HepG2 (cell line): ENCODE data around the gene TMEM127. TPM values are rescaled to one million over a fixed set of nuclear protein-coding genes. Genes with fewer than 3 reads are reported as not detected.

Experiments
- CBX1 ChIP-seq: IDR thresholded peaks from one replicate; pipeline ENCODE4 v1.6.1; 2016; ENCODE audit warnings: antibody characterized with exemption, low read depth
- CEBPB ChIP-seq: IDR thresholded peaks from 2 replicates; pipeline ENCODE4 v1.6.1; 2011; ENCODE audit warnings: low read depth, low read length, improper control_type of control experiment, borderline replicate concordance
- CHCHD3 ChIP-seq: sonication (generic); formaldehyde crosslinking; IDR thresholded peaks from 2 replicates; pipeline ENCODE4 v1.8.0; 2022; ENCODE audit warnings: mild to moderate bottlenecking, missing genetic modification reagents, moderate library complexity
- FOXK2 ChIP-seq: fragments of 450-650 bp; IDR thresholded peaks from 2 replicates; pipeline ENCODE4 v1.6.1; 2016
- HCFC1 ChIP-seq: fragments of 150-350 bp; IDR thresholded peaks from 2 replicates; pipeline ENCODE4 v1.6.1; 2014; ENCODE audit warnings: low read depth, low read length
- MTF2 ChIP-seq: sonication (generic); formaldehyde crosslinking; IDR thresholded peaks from 2 replicates; pipeline ENCODE4 v1.5.0; 2020; ENCODE audit warnings: missing genetic modification reagents, borderline replicate concordance
- NFYC ChIP-seq: IDR thresholded peaks from 2 replicates; pipeline ENCODE4 v1.6.1; 2016; ENCODE audit warnings: missing genetic modification reagents, missing compliant biosample characterization
- RFX3 ChIP-seq: IDR thresholded peaks from 2 replicates; pipeline ENCODE4 v1.6.1; 2016; ENCODE audit warnings: missing biosample characterization, missing genetic modification reagents
- RFXANK ChIP-seq: IDR thresholded peaks from 2 replicates; pipeline ENCODE4 v1.6.1; 2016
- SMAD3 ChIP-seq: sonication (generic); formaldehyde crosslinking; IDR thresholded peaks from 2 replicates; pipeline ENCODE4 v1.4.0; 2020; ENCODE audit warnings: missing genetic modification reagents
- THYN1 ChIP-seq: sonication (generic); formaldehyde crosslinking; IDR thresholded peaks from 2 replicates; pipeline ENCODE4 v1.8.1; 2023; ENCODE audit warnings: low read depth, mild to moderate bottlenecking, moderate library complexity, missing genetic modification reagents, borderline replicate concordance
- ZBTB40 ChIP-seq, 2 experiments: fragments of 450-650 bp in 1 of 2; sonication (generic) in 1 of 2; formaldehyde crosslinking in 1 of 2; IDR thresholded peaks; 2 replicates each; pipeline versions ENCODE4 v1.6.1 to v1.8.0; 2016 to 2022; ENCODE audit warnings: antibody characterized with exemption in 1 of 2, mild to moderate bottlenecking in 1 of 2, missing genetic modification reagents in 1 of 2
- ZBTB7A ChIP-seq: sonication (generic); formaldehyde crosslinking; IDR thresholded peaks from 2 replicates; pipeline ENCODE4 v1.8.0; 2022; ENCODE audit warnings: mild to moderate bottlenecking, missing genetic modification reagents
- ZMYM4 ChIP-seq: sonication (generic); formaldehyde crosslinking; IDR thresholded peaks from 2 replicates; pipeline ENCODE4 v1.8.1; 2023; ENCODE audit warnings: mild to moderate bottlenecking, missing genetic modification reagents
- ZNF263 ChIP-seq: sonication (generic); formaldehyde crosslinking; IDR thresholded peaks from 2 replicates; pipeline ENCODE4 v1.4.0; 2020; ENCODE audit warnings: missing genetic modification reagents
- ZNF33B ChIP-seq: sonication (generic); formaldehyde crosslinking; IDR thresholded peaks from 2 replicates; pipeline ENCODE4 v1.5.1; 2020; ENCODE audit warnings: mild to moderate bottlenecking, missing genetic modification reagents
- ZNF484 ChIP-seq: sonication (generic); formaldehyde crosslinking; IDR thresholded peaks from 2 replicates; pipeline ENCODE4 v1.5.1; 2020; ENCODE audit warnings: mild to moderate bottlenecking, low read depth, missing genetic modification reagents, borderline replicate concordance
- ZNF564 ChIP-seq: sonication (generic); formaldehyde crosslinking; IDR thresholded peaks from 2 replicates; pipeline ENCODE4 v1.8.1; 2023; ENCODE audit warnings: mild to moderate bottlenecking, missing genetic modification reagents
- ZNF597 ChIP-seq: sonication (generic); formaldehyde crosslinking; IDR thresholded peaks from 2 replicates; pipeline ENCODE4 v1.5.0; 2020; ENCODE audit warnings: missing genetic modification reagents
- ZNF891 ChIP-seq: sonication (generic); formaldehyde crosslinking; IDR thresholded peaks from 2 replicates; pipeline ENCODE4 v1.5.0; 2020; ENCODE audit warnings: mild to moderate bottlenecking, missing genetic modification reagents
- polyA plus RNA-seq, 8 experiments: library from polyadenylated mRNA; depleted of rRNA in 3 of 8; stranded (reverse) in 7 of 8; unstranded in 1 of 8; fragments of >200 nt; fragmentation: Illumina TruSeq in 4 of 8; extraction: Trizol in 4 of 8; gene quantifications; 2 replicates each; pipeline versions ENCODE4 v1.2.1 to v1.2.3, GENCODE V29; 2011 to 2016; ENCODE audit warnings: low read depth in 4 of 8, missing spikeins in 1 of 8, mixed read lengths in 1 of 8; ENCODE audit not compliant: insufficient read depth in 1 of 8
- total RNA-seq, 5 experiments: library from RNA; depleted of rRNA; stranded (reverse); fragments of >200 nt; fragmentation: Illumina TruSeq; extraction: Trizol; gene quantifications; 2 replicates each; pipeline ENCODE4 v1.2.3, GENCODE V29; 2016; ENCODE audit warnings: low read depth in 1 of 5

TMEM127 gene
- total and polyA plus RNA-seq, 2 of the 13 experiments (the other 11 are each of a cell fraction or from before 2014, with no cell fraction given) = 21.5 to 33.9 TPM

GRCh38 chr2:96260387-96261260 lies 5.2 kb downstream of the TMEM127 start (continued):
- TF ChIP-seq RFX3 (CRISPR knock-in tag) = peak; percentile 5; the same call in 1 of the 2 replicates
- peak; percentile 97 for TF ChIP-seq FOXK2
- peak; percentile 90 for TF ChIP-seq SMAD3
- TF ChIP-seq THYN1 (CRISPR knock-in tag) = no peak
- TF ChIP-seq ZMYM4 (CRISPR knock-in tag) = peak; percentile 89
- TF ChIP-seq ZNF891 (CRISPR knock-in tag) = no peak
- no peak for TF ChIP-seq ZNF263
- no peak for TF ChIP-seq MTF2 (CRISPR knock-in tag)
- TF ChIP-seq ZNF484 (CRISPR knock-in tag) = 0 out of 2 replicates have a peak, but pooled peaks have one; percentile 49
- TF ChIP-seq CBX1 = peak; percentile 26
- peak; percentile 18; the same call in 1 of the 2 replicates for TF ChIP-seq HCFC1
- TF ChIP-seq CHCHD3 = no peak
- no peak for TF ChIP-seq RFXANK (CRISPR knock-in tag)
- TF ChIP-seq ZNF564 (CRISPR knock-in tag) = no peak
- no peak for TF ChIP-seq ZBTB7A (CRISPR knock-in tag)
- TF ChIP-seq NFYC (CRISPR knock-in tag) = no peak; the same call in none of the 2 replicates
- TF ChIP-seq ZNF33B (CRISPR knock-in tag) = no peak
- no peak for TF ChIP-seq ZNF597
- no peak for TF ChIP-seq ZBTB40 (IDR thresholded peaks at IDR 0.05)
- peak; percentile 56; the same call in 1 of the 2 replicates for TF ChIP-seq ZBTB40 (CRISPR knock-in tag; IDR thresholded peaks at IDR 0.05)
- peak; percentile 39; the same call in 1 of the 2 replicates for TF ChIP-seq CEBPB
